Measurements from ENCODE around the gene RAPGEF5.
"Not testable (repeated sequence)": the region's sequence is repeated elsewhere in the genome, so short reads cannot be mapped to it uniquely, and the experiment has no call there.

RAPGEF5 gene

GRCh38 chr7:22080219-22080618 lies 276.7 kb downstream of the RAPGEF5 start:
- peaks cover 17% of the 10 kb centered on the region for H3K4me1 Mint-ChIP-seq
- ATAC-seq, H3K4me3 Mint-ChIP-seq, H3K36me3 Mint-ChIP-seq, H3K9me3 Mint-ChIP-seq, H3K27ac Mint-ChIP-seq: not testable (repeated sequence)
- peaks cover 46% of the 10 kb centered on the region for H3K27me3 Mint-ChIP-seq

DNA sequence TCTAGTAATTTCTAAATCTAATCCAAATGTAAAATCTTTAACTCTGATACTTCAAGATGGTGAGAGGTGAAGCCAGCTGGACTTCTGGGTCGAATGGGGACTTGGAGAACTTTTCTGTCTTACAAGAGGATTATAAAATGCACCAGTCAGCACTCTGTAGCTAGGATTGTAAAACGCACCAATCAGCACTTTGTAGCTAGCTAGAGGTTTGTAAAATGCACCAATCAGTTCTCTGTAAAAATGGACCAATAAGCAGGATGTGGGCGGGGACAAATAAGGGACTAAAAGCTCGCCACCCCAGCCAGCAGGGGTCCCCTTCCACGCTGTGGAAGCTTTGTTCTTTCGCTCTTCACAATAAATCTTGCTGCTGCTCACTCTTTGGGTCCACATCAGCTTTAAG lies 278.1 kb downstream of the RAPGEF5 start:
- Mint-ChIP-seq H3K27me3 (peaks cover 46% of the 10 kb centered on the region), H3K4me1 (peaks cover 16% of the 10 kb centered on the region)
- H3K27ac Mint-ChIP-seq, H3K4me3 Mint-ChIP-seq, ATAC-seq, H3K36me3 Mint-ChIP-seq, H3K9me3 Mint-ChIP-seq: not testable (repeated sequence)

GRCh38 chr7:22075561-22075960 lies 281.4 kb downstream of the RAPGEF5 start:
- Mint-ChIP-seq H3K27ac (no peak overlapping the region), H3K4me3 (no peak overlapping the region), H3K4me1 (no peaks in the 10 kb centered on the region), H3K9me3 (no peaks in the 10 kb centered on the region), H3K27me3 (peaks cover 33% of the 10 kb centered on the region), H3K36me3 (no peaks in the 10 kb centered on the region)
- ATAC-seq = no peak

DNA sequence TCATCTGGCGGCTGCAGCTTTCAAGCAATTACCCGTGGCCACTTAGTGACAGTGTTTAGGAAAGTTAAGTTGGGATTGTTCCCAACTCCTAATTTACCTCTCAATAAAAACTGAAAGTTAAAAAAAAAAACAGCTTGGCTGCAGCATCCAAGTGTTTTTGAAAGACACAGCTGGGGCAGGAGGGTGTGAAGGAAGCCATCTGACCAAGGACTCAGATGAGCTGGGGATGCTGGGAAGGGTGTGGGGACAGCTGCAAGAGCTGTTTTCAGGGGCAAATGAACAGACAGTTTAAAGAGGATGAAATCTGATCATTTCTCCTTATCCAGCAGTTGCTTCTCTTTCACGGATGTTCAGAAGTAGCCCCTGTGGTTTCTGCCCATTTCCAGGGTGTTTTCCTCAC lies 282.1 kb downstream of the RAPGEF5 start:
- H3K36me3 Mint-ChIP-seq = no peaks in the 10 kb centered on the region
- ATAC-seq = no peak
- no peaks in the 10 kb centered on the region for H3K9me3 Mint-ChIP-seq

More for the DNA sequence above, 282.1 kb downstream of the RAPGEF5 start:
- Mint-ChIP-seq H3K4me3 (no peak overlapping the region), H3K27me3 (peaks cover 26% of the 10 kb centered on the region), H3K27ac (no peak overlapping the region), H3K4me1 (no peaks in the 10 kb centered on the region)
